Endothelial cell (in vitro differentiated cells): ENCODE measurements around the gene SSNA1. TPM values are rescaled to one million over a fixed set of nuclear protein-coding genes. Genes with fewer than 3 reads are reported as not detected.

Experiments
- DNase-seq: peaks from one replicate; pipeline ENCODE4 v3.0.0; 2021; ENCODE audit warnings: low spot score
- H3K27ac Mint-ChIP-seq: one replicate; pipeline ENCODE4 v1.8.0; 2021; ENCODE audit warnings: mixed read lengths, inconsistent platforms; ENCODE audit not compliant: unreplicated experiment
- H3K27me3 Mint-ChIP-seq: one replicate; pipeline ENCODE4 v1.8.0; 2021; ENCODE audit warnings: mild to moderate bottlenecking, moderate library complexity, mixed read lengths, inconsistent platforms; ENCODE audit not compliant: unreplicated experiment
- H3K36me3 Mint-ChIP-seq: one replicate; pipeline ENCODE4 v1.8.0; 2021; ENCODE audit warnings: mild to moderate bottlenecking, low read depth, mixed read lengths, inconsistent platforms; ENCODE audit not compliant: unreplicated experiment
- H3K4me1 Mint-ChIP-seq: one replicate; pipeline ENCODE4 v1.8.0; 2021; ENCODE audit warnings: mild to moderate bottlenecking, mixed read lengths, inconsistent platforms; ENCODE audit not compliant: unreplicated experiment
- H3K4me3 Mint-ChIP-seq: one replicate; pipeline ENCODE4 v1.8.0; 2021; ENCODE audit warnings: mild to moderate bottlenecking, mixed read lengths, inconsistent platforms; ENCODE audit not compliant: unreplicated experiment
- H3K9me3 Mint-ChIP-seq: one replicate; pipeline ENCODE4 v1.8.0; 2021; ENCODE audit warnings: mixed read lengths, inconsistent platforms; ENCODE audit not compliant: unreplicated experiment
- CTCF ChIP-seq: fragments of 200-600 bp; sonication (generic); IDR thresholded peaks from one replicate; pipeline ENCODE4 v1.5.0; 2021; ENCODE audit warnings: antibody characterized with exemption; ENCODE audit not compliant: unreplicated experiment
- total RNA-seq: library from RNA; stranded (reverse); fragmentation: NEBNext Ultra II Directional; extraction: Animal tissue kit (Norgen Biotek cat#: 25700); gene quantifications from one replicate; pipeline ENCODE4 v1.2.1, GENCODE V29; 2021; ENCODE audit not compliant: unreplicated experiment

The SSNA1 gene
- total RNA-seq, 1 donor from 2014 or later, result 53.8 TPM

- no peak for DNase-seq
- H3K4me3 Mint-ChIP-seq, result no peak overlapping the region
- peaks cover under 1% of the 10 kb centered on the region for H3K4me1 Mint-ChIP-seq
- peaks cover 6% of the 10 kb centered on the region for H3K36me3 Mint-ChIP-seq
- TF ChIP-seq CTCF, result no peak
- H3K9me3 Mint-ChIP-seq, result no peaks in the 10 kb centered on the region
- no peak overlapping the region for H3K27ac Mint-ChIP-seq
- H3K27me3 Mint-ChIP-seq, result peaks cover 8% of the 10 kb centered on the region
These were observed 27.9 kb downstream of the SSNA1 start for GRCh38 chr9:137216188-137216965.

- peaks cover 7% of the 10 kb centered on the region for H3K27me3 Mint-ChIP-seq
- H3K4me1 Mint-ChIP-seq, result no peaks in the 10 kb centered on the region
- no peak overlapping the region for H3K27ac Mint-ChIP-seq
- H3K4me3 Mint-ChIP-seq, result no peak overlapping the region
- peaks cover 5% of the 10 kb centered on the region for H3K36me3 Mint-ChIP-seq
- DNase-seq, result peak; percentile 42
- H3K9me3 Mint-ChIP-seq, result no peaks in the 10 kb centered on the region
- TF ChIP-seq CTCF, result no peak
These were observed 29.1 kb downstream of the SSNA1 start for GRCh38 chr9:137217276-137218211.

- TF ChIP-seq CTCF, result no peak
- H3K27ac Mint-ChIP-seq, result no peak overlapping the region
- no peaks in the 10 kb centered on the region for H3K4me1 Mint-ChIP-seq
- H3K27me3 Mint-ChIP-seq, result peaks cover 7% of the 10 kb centered on the region
- no peaks in the 10 kb centered on the region for H3K9me3 Mint-ChIP-seq
- no peak overlapping the region for H3K4me3 Mint-ChIP-seq
- no peaks in the 10 kb centered on the region for H3K36me3 Mint-ChIP-seq
- DNase-seq, result no peak
These were observed 29.8 kb downstream of the SSNA1 start for GRCh38 chr9:137218212-137218753.

- H3K4me1 Mint-ChIP-seq, result no peaks in the 10 kb centered on the region
- peaks cover 7% of the 10 kb centered on the region for H3K27me3 Mint-ChIP-seq
- H3K27ac Mint-ChIP-seq, result no peak overlapping the region
- no peak for TF ChIP-seq CTCF
- no peaks in the 10 kb centered on the region for H3K36me3 Mint-ChIP-seq
- no peaks in the 10 kb centered on the region for H3K9me3 Mint-ChIP-seq
- no peak for DNase-seq
- no peak overlapping the region for H3K4me3 Mint-ChIP-seq
These were observed 30.3 kb downstream of the SSNA1 start for GRCh38 chr9:137218754-137219271.
